Gastrocnemius medialis (tissue), 4 donors: ENCODE results near the gene UHRF1. TPM values are rescaled to one million over a fixed set of nuclear protein-coding genes. Genes with fewer than 3 reads are reported as not detected.
A peak's percentile ranks its signal among the peaks of the same experiment; 100 is the strongest.

Experiments used
- ATAC-seq, 2 donors: fragments of 150-250 bp; one replicate each; pipeline ENCODE4 v1.9.1; 2016
- DNase-seq, 2 donors: peaks; one replicate each; pipeline ENCODE4 v3.0.0-alpha.2; 2019
- H3K27ac ChIP-seq, 4 donors: fragments of 200-600 bp; sonication (generic); 1 replicate in 1 of 4; 2 replicates in 3 of 4; pipeline ENCODE4 v1.5.1; 2016 to 2018; ENCODE audit warnings: mild to moderate bottlenecking in 2 of 4, moderate library complexity in 1 of 4
- H3K27me3 ChIP-seq, 3 donors: fragments of 200-600 bp; sonication (generic) in 2 of 3; 1 replicate in 1 of 3; 2 replicates in 2 of 3; pipeline versions ENCODE4 v1.5.1 to v1.6.0; 2016 to 2019; ENCODE audit warnings: mild to moderate bottlenecking in 1 of 3, moderate library complexity in 1 of 3
- H3K36me3 ChIP-seq, 2 donors: fragments of 200-600 bp; sonication (generic) in 1 of 2; one replicate each; pipeline ENCODE4 v1.5.1; 2017 to 2018
- H3K4me1 ChIP-seq, 2 donors: fragments of 200-600 bp; sonication (generic) in 1 of 2; one replicate each; pipeline ENCODE4 v1.5.1; 2016 to 2017; ENCODE audit warnings: mild to moderate bottlenecking in 2 of 2
- H3K4me3 ChIP-seq, 4 donors: fragments of 200-600 bp; sonication (generic) in 3 of 4; 1 replicate in 1 of 4; 2 replicates in 3 of 4; pipeline ENCODE4 v1.5.1; 2016 to 2019; ENCODE audit warnings: mild to moderate bottlenecking in 2 of 4
- H3K9me3 ChIP-seq, 3 donors: fragments of 200-600 bp; sonication (generic) in 2 of 3; 1 replicate in 1 of 3; 2 replicates in 2 of 3; pipeline ENCODE4 v1.5.1; 2016 to 2019
- CTCF ChIP-seq, 5 experiments: fragments of 450-650 bp in 3 of 5; fragments of 200-600 bp in 2 of 5; sonication (generic) in 2 of 5; IDR thresholded peaks in 4 of 5; conservative IDR thresholded peaks in 1 of 5; 1 replicate in 4 of 5; 2 replicates in 1 of 5; pipeline ENCODE4 v1.5.1; 2016 to 2019; ENCODE audit warnings: antibody characterized with exemption in 5 of 5, mild to moderate bottlenecking in 3 of 5, moderate library complexity in 3 of 5
- POLR2A ChIP-seq, 2 donors: fragments of 450-650 bp; IDR thresholded peaks; one replicate each; pipeline ENCODE4 v1.6.1; 2017; ENCODE audit warnings: antibody characterized with exemption in 2 of 2, mild to moderate bottlenecking in 2 of 2, moderate library complexity in 2 of 2
- in situ Hi-C, 4 donors: fragments of 200-750 bp; cut with MboI; loops; one replicate each; pipeline versions ENCODE4 v1.15.0 to v1.8.0; 2017; ENCODE audit warnings: low sequenced_read_pairs in 4 of 4
- intact Hi-C: fragments of 100-400 bp; cut with DNase I; formaldehyde crosslinking; loops from one replicate; pipeline ENCODE4 v1.15.1; 2023; ENCODE audit warnings: low total_unique reads
- total RNA-seq, 4 donors: library from RNA; depleted of rRNA; stranded (reverse); fragments of >200 nt; gene quantifications; one replicate each; pipeline versions ENCODE4 v1.1.0 to v1.2.3, GENCODE V29; 2016

UHRF1 gene
- total RNA-seq, 4 donors from 2014 or later: 0.12 to 0.72 (median 0.69) TPM; not detected in 1

- Histone ChIP-seq H3K27me3 (no peaks in the 10 kb centered on the region), H3K4me3 (no peak overlapping the region), H3K4me1 (peaks cover 57 to 66% of the 10 kb centered on the region in 2 donors), H3K36me3 (no peaks in the 10 kb centered on the region), H3K27ac (peak overlapping the region in 2 of 4 donors; percentile 18 to 29), H3K9me3 (no peaks in the 10 kb centered on the region)
- ATAC-seq (no peak), DNase-seq (no peak)
- in situ Hi-C loops: loop anchor here in 1 of 4 donors (10.0 kb wide), 1 partner anchor 48 kb away; no protein-coding TSS in a partner anchor
- intact Hi-C loops: loop anchor here (2.0 kb wide), 1 partner anchor 36 kb away; no protein-coding TSS in a partner anchor
- TF ChIP-seq CTCF (IDR thresholded peaks at IDR 0.05 in 4 of 5, conservative IDR thresholded peaks at IDR 0.05 in 1 of 5) (no peak), POLR2A (IDR thresholded peaks at IDR 0.05) (no peak)
Observed at GRCh38 chr19:4987256-4987655, 78.0 kb downstream of the UHRF1 start.

- DNase-seq (no peak), ATAC-seq (no peak)
- intact Hi-C loops: loop anchor here (2.0 kb wide), 1 partner anchor 35 kb away; no protein-coding TSS in a partner anchor
- in situ Hi-C loops: loop anchor here in 1 of 4 donors (10.0 kb wide), 1 partner anchor 47 kb away; no protein-coding TSS in a partner anchor
- Histone ChIP-seq H3K27ac (peak overlapping the region in 2 of 4 donors; percentile 18 to 29), H3K27me3 (no peaks in the 10 kb centered on the region), H3K4me1 (peaks cover 57 to 67% of the 10 kb centered on the region in 2 donors), H3K36me3 (no peaks in the 10 kb centered on the region), H3K4me3 (no peak overlapping the region), H3K9me3 (no peaks in the 10 kb centered on the region)
- TF ChIP-seq CTCF (IDR thresholded peaks at IDR 0.05 in 4 of 5, conservative IDR thresholded peaks at IDR 0.05 in 1 of 5): no peak
- no peak for TF ChIP-seq POLR2A (IDR thresholded peaks at IDR 0.05)
Observed at GRCh38 chr19:4987692-4988370, 78.5 kb downstream of the UHRF1 start.

- peak; percentile 24 to 52 for ATAC-seq
- no peaks in the 10 kb centered on the region for H3K9me3 ChIP-seq
- no peak overlapping the region for H3K4me3 ChIP-seq
- no peak for TF ChIP-seq CTCF (IDR thresholded peaks at IDR 0.05 in 4 of 5, conservative IDR thresholded peaks at IDR 0.05 in 1 of 5)
- TF ChIP-seq POLR2A (IDR thresholded peaks at IDR 0.05): no peak
- in situ Hi-C loops (loop anchor here in 1 of 4 donors (10.0 kb wide), 1 partner anchor 46 kb away; no protein-coding TSS in a partner anchor), intact Hi-C loops (no loop called here)
- peak overlapping the region; percentile 2 to 58 (median 22) for H3K27ac ChIP-seq
- H3K4me1 ChIP-seq: peaks cover 48 to 57% of the 10 kb centered on the region in 2 donors
- no peaks in the 10 kb centered on the region for H3K27me3 ChIP-seq
- H3K36me3 ChIP-seq: no peaks in the 10 kb centered on the region
- DNase-seq: no peak
Observed at GRCh38 chr19:4988770-4989251, 79.5 kb downstream of the UHRF1 start.

- in situ Hi-C loops (no loop called here), intact Hi-C loops (no loop called here)
- H3K36me3 ChIP-seq: no peaks in the 10 kb centered on the region
- H3K27me3 ChIP-seq: no peaks in the 10 kb centered on the region
- DNase-seq (no peak), ATAC-seq (no peak)
- H3K9me3 ChIP-seq: no peaks in the 10 kb centered on the region
- H3K4me1 ChIP-seq: peaks cover 34 to 45% of the 10 kb centered on the region in 2 donors
- peak overlapping the region in 1 of 4 donors; percentile 13 for H3K27ac ChIP-seq
- H3K4me3 ChIP-seq: no peak overlapping the region
- TF ChIP-seq CTCF (IDR thresholded peaks at IDR 0.05 in 4 of 5, conservative IDR thresholded peaks at IDR 0.05 in 1 of 5) (no peak), POLR2A (IDR thresholded peaks at IDR 0.05) (no peak)
Observed at GRCh38 chr19:4990306-4990705, 81.0 kb downstream of the UHRF1 start.
